GM12892 (cell line): Measurements from ENCODE around the gene MGMT.

Experiments
- DNase-seq: peaks from one replicate; pipeline ENCODE4 v3.0.0; 2011; ENCODE audit not compliant: insufficient read length
- FAIRE-seq: peaks from 2 replicates; lab custom pipeline; 2011; peaks lifted over from hg19 to GRCh38; lab: Jason Lieb, UNC
- POLR2A ChIP-seq: IDR thresholded peaks from 2 replicates; pipeline ENCODE4 v1.6.1; 2011; ENCODE audit warnings: low read depth, low read length, control low read depth
- POLR2AphosphoS5 ChIP-seq: IDR thresholded peaks from 2 replicates; pipeline ENCODE4 v1.6.1; 2011; ENCODE audit warnings: low read depth, low read length, control low read depth
- TAF1 ChIP-seq: IDR thresholded peaks from 2 replicates; pipeline ENCODE4 v1.6.1; 2011; ENCODE audit warnings: low read depth, mild to moderate bottlenecking, control low read depth, low read length, borderline replicate concordance

MGMT gene

DNA sequence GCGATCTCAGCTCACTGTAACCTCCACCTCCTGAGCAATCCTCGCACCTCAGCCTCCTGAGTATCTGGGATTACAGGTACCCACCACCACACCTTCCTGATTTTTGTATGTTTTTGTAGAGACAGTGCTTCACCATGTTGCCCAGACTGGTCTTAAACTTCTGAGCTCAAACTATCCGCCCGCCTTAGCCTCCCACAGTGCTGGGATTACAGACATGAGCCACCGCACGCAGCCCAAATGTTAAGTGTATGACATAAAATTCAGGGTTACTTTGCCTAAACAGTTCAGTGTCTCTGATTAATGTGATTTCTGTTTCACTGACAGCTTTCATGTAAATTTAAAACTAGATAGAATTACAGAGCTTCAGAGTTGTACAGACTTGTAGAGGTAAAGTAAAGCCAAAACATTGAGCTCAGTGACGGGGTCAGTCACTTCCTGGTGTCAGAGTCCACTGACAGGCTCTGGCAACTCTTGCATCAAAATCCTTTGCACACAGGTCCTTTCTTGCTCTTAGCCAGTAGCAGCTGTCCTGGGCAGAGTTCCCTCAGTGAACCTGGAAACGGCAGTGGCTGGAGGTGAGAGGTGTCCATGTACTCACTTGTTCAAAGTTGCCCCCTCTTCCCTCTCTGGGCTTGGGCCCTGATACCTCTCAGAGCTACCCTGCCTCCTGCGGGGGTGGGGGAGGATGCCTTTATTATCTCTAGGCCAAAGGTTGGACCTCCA lies 33.7 kb downstream of the MGMT start:
- no peak for TF ChIP-seq POLR2A
- no peak for TF ChIP-seq TAF1
- no peak for TF ChIP-seq POLR2AphosphoS5
- DNase-seq (no peak), FAIRE-seq (no peak)

GRCh38 chr10:129501652-129502436 lies 34.8 kb downstream of the MGMT start:
- no peak for TF ChIP-seq POLR2A
- TF ChIP-seq TAF1: no peak
- no peak for TF ChIP-seq POLR2AphosphoS5
- no peak for FAIRE-seq
- no peak for DNase-seq

- no peak for FAIRE-seq
- TF ChIP-seq POLR2AphosphoS5 (no peak), POLR2A (no peak), TAF1 (no peak)
These were observed 35.4 kb downstream of the MGMT start for GRCh38 chr10:129502448-129502847.

GRCh38 chr10:129505500-129506075 lies 38.5 kb downstream of the MGMT start:
- DNase-seq (no peak), FAIRE-seq (no peak)
- TF ChIP-seq TAF1 (no peak), POLR2AphosphoS5 (no peak), POLR2A (no peak)

More at GRCh38 chr10:129502448-129502847, 35.4 kb downstream of the MGMT start:
- no peak for DNase-seq

- DNase-seq (no peak), FAIRE-seq (no peak)
- no peak for TF ChIP-seq TAF1
- TF ChIP-seq POLR2AphosphoS5: no peak
- no peak for TF ChIP-seq POLR2A
These were observed 39.2 kb downstream of the MGMT start for GRCh38 chr10:129506101-129506797.

- no peak for DNase-seq
- no peak for FAIRE-seq
- no peak for TF ChIP-seq TAF1
- no peak for TF ChIP-seq POLR2A
- TF ChIP-seq POLR2AphosphoS5: no peak
These were observed 40.3 kb downstream of the MGMT start for GRCh38 chr10:129507216-129507889.

- TF ChIP-seq TAF1 (no peak), POLR2A (no peak), POLR2AphosphoS5 (no peak)
- no peak for FAIRE-seq
These were observed 42.1 kb downstream of the MGMT start for GRCh38 chr10:129509155-129509554.

GRCh38 chr10:129509835-129510234 lies 42.8 kb downstream of the MGMT start:
- DNase-seq (no peak), FAIRE-seq (no peak)
- TF ChIP-seq POLR2A (no peak), POLR2AphosphoS5 (no peak), TAF1 (no peak)

More at GRCh38 chr10:129509155-129509554, 42.1 kb downstream of the MGMT start:
- no peak for DNase-seq

DNA sequence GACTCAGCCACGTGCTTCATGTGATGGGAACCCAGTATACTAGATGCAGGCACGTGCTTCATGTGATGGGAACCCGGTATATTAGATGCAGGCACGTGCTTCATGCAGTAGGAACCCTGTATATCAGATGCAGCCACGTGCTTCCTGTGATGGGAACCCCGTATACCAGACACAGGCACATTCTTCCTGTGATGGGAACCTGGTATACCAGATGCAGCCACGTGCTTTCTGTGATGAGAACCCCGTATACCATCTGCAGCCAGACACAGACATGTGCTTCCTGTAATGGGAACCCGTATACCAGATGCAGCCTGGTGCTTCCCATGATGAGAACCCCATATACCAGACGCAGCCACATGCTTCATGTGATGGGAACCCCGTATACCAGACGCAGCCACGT lies 44.0 kb downstream of the MGMT start:
- DNase-seq (no peak), FAIRE-seq (no peak)
- no peak for TF ChIP-seq POLR2A
- no peak for TF ChIP-seq POLR2AphosphoS5

DNA sequence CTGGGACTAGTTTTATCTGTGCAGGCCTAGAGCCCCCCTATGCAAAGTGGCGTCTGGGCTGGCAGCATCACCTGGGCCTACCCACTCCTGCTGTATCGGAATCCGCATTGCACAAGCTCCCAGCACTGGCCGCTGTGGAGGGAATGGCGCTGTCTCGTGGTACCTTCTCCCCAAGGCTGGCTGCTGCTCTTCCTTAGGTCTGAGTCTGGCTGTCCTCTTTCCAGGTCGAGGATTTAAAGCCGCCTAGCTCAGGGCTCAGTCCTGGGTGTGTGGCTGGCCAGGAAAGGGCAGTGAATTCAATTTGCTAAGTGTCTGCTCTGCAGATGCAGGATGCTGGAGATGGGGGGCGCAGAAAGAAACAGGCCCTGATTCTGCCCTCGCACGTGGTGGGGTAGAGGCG lies 44.7 kb downstream of the MGMT start:
- FAIRE-seq (no peak), DNase-seq (no peak)
- TF ChIP-seq POLR2AphosphoS5 (no peak), POLR2A (no peak), TAF1 (no peak)

- DNase-seq (no peak), FAIRE-seq (no peak)
- no peak for TF ChIP-seq TAF1
- no peak for TF ChIP-seq POLR2A
- no peak for TF ChIP-seq POLR2AphosphoS5
These were observed 46.3 kb downstream of the MGMT start for GRCh38 chr10:129513312-129513711.
